ENCODE results near the gene LRRC75A. TPM values are rescaled to one million over a fixed set of nuclear protein-coding genes. Genes with fewer than 3 reads are reported as not detected.

The LRRC75A gene
- total and polyA plus RNA-seq, 2 donors (not counting 3 experiments of a cell fraction or from before 2014, with no cell fraction given) = 3.7 to 6.1 TPM

- no peaks in the 10 kb centered on the region for H3K79me2 ChIP-seq (ENCODE audit: control insufficient read depth, insufficient read depth, low read length)
- no peaks in the 10 kb centered on the region for H3K4me1 ChIP-seq (ENCODE audit: control insufficient read depth, extremely low read depth, insufficient read depth, low read length)
- no peaks in the 10 kb centered on the region for H3K9me3 ChIP-seq (replicated peaks; ENCODE audit: control insufficient read depth, insufficient read depth, low read length)
- no peak overlapping the region for H3K27ac ChIP-seq (ENCODE audit: insufficient read depth, low read depth, low read length)
- DNase-seq (ENCODE audit: low read depth, low spot score) (no peak), FAIRE-seq (no peak)
- no peak for TF ChIP-seq EZH2 (IDR thresholded peaks at IDR 0.05; ENCODE audit: borderline replicate concordance, low read depth, low read length, severe bottlenecking)
- no peak for TF ChIP-seq MAX (IDR thresholded peaks at IDR 0.05; ENCODE audit: insufficient read depth, insufficient read length)
- no peak for TF ChIP-seq MYC (IDR thresholded peaks at IDR 0.05; ENCODE audit: low read depth, low read length)
- no peak for TF ChIP-seq POLR2AphosphoS5 (IDR thresholded peaks at IDR 0.05; ENCODE audit: insufficient read depth, low read depth, low read length)
- no peak for TF ChIP-seq FOS (IDR thresholded peaks at IDR 0.05; ENCODE audit: borderline replicate concordance, insufficient read depth, low read length)
- TF ChIP-seq POLR2A (IDR thresholded peaks at IDR 0.05; ENCODE audit: low read depth, low read length) = no peak
- no peak for TF ChIP-seq CTCF (IDR thresholded peaks at IDR 0.05; ENCODE audit: extremely low read depth in 1 of 2, insufficient read depth in 1 of 2, low read depth in 1 of 2, low read length in 2 of 2)
- TF ChIP-seq JUN (IDR thresholded peaks at IDR 0.05; ENCODE audit: borderline replicate concordance, insufficient read depth, insufficient read length, low read depth) = no peak
- no peak for TF ChIP-seq GATA2 (IDR thresholded peaks at IDR 0.05; ENCODE audit: insufficient read depth, insufficient read length, low read depth, low read length)
- H3K4me3 ChIP-seq (replicated peaks in 1 of 3; ENCODE audit: insufficient read depth in 1 of 3, low read depth in 1 of 3, low read length in 3 of 3) = no peak overlapping the region
- intact Hi-C loops (cut with micrococcal nuclease) = loop anchor here (10.0 kb wide), 1 partner anchor 983 kb away; no protein-coding TSS in a partner anchor
- dilution Hi-C loops (cut with MboI; ENCODE audit: extremely low pct_ligation_motif_present, low sequenced_read_pairs) = no loop called here
- no peak overlapping the region for H2AFZ ChIP-seq (ENCODE audit: low read depth, low read length)
- no TSS peak for BruUV-seq (replicated peaks)
- ChIA-PET CTCF (interaction anchor here (0.8 to 0.9 kb wide), 2 partner anchors 22 to 29 kb away, joined by 3 read pairs; no protein-coding TSS in a partner anchor), POLR2A (interaction anchor here (1.2 kb wide), 1 partner anchor 51 kb away, joined by 4 read pairs; the partner anchor contains the start of gene UBB)
- no peaks in the 10 kb centered on the region for H3K36me3 ChIP-seq (ENCODE audit: control insufficient read depth in 2 of 2, extremely low read depth in 1 of 2, insufficient read depth in 2 of 2, low read length in 2 of 2)
- no peaks in the 10 kb centered on the region for H4K20me1 ChIP-seq (replicated peaks; ENCODE audit: control insufficient read depth, extremely low read depth, insufficient read depth, low read length)
- H3K9me1 ChIP-seq (replicated peaks; ENCODE audit: control insufficient read depth, extremely low read depth, insufficient read depth, low read length) = no peaks in the 10 kb centered on the region
- no peaks in the 10 kb centered on the region for H3K27me3 ChIP-seq (ENCODE audit: control insufficient read depth in 2 of 2, insufficient read depth in 2 of 2, low read length in 2 of 2)
- no peak overlapping the region for H3K4me2 ChIP-seq (ENCODE audit: insufficient read depth, low read length)
- H3K9ac ChIP-seq (replicated peaks; ENCODE audit: extremely low read depth, insufficient read depth, low read length) = no peak overlapping the region
These were observed 60.0 kb downstream of the LRRC75A start for GRCh38 chr17:16432017-16432416.

All from endothelial cell of umbilical vein (primary cell).